ENCODE results near the gene PLEKHD1.
"Not testable (repeated sequence)": the region's sequence is repeated elsewhere in the genome, so short reads cannot be mapped to it uniquely, and the experiment has no call there.

The PLEKHD1 gene

DNA sequence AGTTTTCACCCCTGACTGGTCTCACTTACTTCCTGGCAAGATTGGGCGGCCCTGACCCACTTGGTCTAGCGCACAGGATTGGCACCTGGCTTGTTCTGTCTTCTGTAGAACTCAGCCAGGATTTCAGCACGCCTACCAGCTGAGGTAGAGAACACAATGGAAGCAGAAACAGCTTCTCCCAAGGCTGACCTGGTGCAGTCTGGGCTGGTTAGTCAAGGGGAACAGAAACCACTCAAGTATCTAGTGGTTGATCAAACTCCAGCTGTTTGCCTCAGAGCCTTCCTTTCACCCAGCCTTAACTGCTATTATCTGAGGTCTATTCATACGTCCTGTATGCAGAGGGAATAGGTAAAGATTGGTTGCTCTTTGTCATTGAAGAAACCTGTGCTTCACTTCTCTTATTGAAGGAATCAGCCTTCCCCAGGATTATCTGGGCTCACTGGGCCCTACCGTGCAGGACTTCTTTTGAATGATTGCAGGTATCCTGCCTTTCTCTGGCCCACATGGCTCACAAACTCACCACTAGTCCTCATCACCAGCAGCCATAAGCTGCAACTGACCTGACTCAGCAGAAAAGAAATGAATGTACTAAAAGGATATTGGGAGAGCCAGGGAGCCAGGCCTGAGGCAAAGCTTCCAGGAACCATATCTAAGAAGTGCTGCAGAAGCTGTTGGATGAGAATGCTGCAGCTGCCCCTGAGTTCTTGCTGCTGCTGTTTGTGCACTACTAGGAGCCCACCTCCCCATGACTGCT, 2.5 kb upstream of the PLEKHD1 start:
- no peak for DNase-seq (ENCODE audit: low read depth)

DNA sequence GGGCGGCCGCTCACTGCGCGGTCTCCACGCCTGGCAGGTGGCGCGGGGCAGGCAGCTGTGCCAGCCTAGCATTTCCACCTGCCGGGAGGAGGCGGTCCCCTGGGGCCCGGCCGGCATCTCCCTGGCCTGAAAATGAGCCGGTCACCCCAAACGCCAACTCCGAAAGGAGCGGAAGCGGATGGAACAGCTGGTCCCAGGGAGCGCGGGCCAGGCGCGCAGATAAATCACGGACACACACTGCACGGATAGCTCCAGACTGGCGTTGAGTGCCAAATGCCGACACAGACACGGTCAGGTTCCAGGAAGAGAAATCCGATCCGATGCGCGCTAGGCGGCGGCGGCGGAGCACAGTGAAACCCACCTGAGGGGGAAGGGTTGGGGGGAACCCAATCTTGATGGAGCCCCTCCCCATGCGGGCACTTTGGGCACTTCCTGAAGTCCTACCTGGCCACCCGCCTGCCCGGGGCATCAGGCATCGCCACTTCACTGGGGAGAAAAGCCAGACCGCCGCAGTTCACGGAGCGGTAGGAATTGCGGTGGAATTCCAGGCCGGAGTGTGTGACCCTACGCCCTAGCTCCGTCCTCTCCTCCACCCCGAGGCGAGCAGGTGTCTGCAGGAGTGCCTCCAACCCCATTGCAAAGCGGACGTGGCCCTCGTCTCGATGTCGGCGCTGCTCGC, 624 bp upstream of the PLEKHD1 start:
- DNase-seq (ENCODE audit: low read depth), result no peak

DNA sequence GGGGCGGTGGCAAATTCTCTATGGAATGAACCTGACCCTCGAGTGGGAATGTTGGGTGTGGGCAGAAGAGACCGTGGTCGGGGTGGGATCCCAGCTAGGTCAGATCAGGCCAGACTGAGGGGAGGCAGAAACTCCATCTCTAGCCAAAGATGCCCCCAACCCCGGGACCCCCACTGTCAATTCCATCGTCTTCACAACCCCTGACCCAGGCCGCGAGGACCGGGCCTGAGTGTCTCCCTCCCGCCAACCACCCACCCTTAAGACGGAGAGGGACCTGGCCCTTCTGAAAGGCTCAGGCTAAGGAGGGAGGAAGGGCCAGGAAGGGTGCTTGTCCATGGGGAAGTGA, 760 bp downstream of the PLEKHD1 start:
- DNase-seq (ENCODE audit: low read depth), result no peak

DNA sequence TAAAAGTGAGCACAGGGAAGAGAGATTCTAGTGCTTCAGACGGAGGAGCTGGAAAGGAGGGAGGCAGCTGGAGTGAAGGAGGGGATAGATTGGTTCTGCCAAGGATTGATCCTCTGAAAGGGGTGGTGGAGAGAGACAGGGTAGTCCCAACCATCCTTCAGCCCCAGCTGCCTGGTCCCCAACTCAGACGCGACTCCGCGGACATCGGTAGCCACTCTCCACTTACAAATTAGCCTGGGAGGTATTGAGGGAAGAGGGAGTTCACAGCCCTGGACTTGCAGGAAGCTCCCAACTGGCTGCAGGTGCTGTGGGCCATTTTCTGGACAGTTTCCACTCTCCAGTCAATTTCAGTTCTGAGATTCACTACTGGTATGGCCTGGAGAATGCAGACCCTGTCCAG, 1.2 kb downstream of the PLEKHD1 start:
- no peak for DNase-seq (ENCODE audit: low read depth)

DNA sequence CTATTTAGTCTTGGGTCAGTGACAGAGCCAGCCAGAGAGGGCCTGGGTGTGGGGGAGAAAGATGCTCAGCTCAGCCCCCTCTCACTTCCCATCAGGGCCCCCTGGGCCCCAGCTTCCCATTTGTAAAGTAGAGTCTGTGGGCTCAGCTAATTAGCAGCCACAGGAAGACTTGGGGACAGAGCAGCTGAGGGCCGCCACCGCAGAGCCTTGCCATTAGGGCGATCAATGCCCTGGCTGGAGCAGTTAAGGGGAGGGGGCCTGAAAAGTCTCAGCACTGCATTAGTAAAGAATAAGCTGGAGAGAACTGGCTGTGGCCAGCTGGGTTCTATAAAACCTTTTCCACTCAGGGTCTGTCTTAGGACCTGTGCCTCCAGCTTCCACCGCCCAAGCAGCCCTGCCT, 2.7 kb downstream of the PLEKHD1 start:
- DNase-seq (ENCODE audit: low read depth), result no peak

DNA sequence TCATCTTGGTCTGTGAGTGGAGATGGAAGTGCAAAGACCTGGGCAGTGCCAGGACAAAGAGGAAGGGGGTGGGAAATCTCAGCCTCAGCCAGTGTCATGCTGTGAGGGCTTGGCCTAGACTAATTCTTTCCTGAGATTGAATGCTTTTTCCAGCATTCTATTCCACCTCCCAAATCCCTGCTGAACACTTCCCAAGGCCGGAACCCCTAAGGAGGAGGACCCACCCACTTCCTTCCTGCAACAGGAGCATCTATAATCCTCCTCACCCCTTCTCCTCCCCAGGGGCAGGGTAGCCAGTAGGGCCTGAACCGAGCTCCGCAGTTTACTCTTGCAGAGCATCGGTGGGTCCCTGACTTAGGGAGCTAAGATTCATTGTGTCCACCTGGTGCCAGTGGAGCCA, 3.2 kb downstream of the PLEKHD1 start:
- no peak for DNase-seq (ENCODE audit: low read depth)

DNA sequence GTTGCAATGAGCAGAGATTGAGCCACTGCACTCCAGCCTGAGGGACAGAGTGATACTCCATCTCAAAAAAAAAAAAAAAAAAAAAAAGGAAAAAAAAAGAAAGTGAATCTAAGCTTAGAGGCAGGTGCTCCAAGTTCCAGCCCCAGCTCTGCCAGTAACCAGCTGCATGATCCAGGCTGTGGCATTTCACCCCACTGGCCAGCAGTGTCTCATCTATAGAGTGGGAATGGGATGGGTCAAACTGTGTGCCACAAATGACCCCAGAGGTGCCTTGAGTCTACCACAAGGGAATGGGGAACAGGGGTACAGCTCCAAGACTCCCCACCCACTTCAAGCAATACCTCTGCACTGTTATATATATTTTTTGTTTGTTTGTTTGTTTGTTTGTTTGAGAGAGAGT, 5.0 kb downstream of the PLEKHD1 start:
- no peak for DNase-seq (ENCODE audit: low read depth)

DNA sequence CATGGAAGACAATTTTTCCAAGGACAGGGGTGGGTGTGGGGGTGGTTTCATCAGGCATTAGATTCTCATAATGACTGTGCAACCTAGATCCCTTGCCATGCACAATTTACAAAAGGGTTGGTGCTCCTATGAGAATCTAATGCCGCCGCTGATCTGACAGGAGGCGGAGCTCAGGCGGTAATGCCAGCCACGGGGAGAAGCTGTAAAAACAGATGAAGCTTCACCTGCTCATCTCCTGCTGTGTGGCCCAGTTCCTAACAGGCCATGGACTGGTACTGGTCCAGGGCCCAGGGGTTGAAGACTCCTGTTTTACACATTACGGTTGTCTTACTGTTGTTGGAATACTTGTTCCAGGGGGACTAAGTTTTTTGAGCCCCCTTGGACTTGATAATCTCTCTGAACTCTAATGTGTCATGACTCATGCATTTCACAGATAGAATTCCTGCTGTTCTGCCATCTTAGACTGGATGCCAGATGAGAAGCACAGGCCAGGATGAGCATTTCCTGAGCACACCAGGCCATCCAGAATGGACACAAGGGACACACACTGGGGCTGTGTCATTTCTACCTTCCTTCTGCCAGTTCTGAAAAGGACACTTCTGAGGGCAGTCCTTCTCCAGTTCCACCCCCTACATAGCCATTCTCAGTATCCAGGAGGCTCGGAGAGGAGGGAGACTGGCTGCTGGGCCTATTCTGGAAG, 5.8 kb downstream of the PLEKHD1 start:
- no peak for DNase-seq (ENCODE audit: low read depth)

DNA sequence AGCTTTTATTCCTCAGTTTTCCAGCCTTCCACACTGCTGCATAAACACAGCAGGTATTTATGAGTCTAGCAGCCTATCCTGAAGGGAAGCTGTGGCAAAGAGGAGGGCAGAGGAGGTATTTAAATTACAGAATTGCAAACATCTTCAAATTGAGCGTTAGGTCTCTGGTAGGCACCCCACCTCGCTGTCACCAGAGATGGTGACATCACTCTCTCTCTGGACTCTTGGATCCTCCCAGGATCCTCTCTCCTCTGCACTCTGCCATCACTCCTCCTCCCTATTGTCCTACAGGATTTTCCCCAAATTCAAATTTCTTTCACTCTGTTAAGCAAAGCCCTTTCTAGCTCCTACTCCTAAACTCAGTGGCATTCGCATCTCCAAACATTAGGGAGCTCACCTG, 6.7 kb downstream of the PLEKHD1 start:
- no peak for DNase-seq (ENCODE audit: low read depth)

DNA sequence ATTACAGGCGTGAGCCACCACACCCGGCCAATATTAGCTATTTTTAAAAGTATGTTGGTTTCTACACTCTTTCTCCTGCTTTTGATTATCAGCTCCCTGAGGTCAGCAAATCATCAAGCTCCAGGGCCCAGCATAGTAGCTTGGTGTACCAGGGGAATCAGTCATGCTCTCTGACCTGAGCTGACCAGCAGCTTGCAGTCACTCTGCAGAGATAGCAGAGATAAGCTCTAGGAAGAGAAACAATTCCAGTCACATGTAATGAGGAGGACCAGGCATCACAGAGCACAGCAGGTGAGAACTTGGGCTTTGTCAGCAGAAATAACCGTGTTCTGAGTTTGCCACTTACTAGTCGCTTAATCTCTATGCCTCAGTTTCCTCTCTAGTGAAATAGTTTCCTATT, 8.5 kb downstream of the PLEKHD1 start:
- no peak for DNase-seq (ENCODE audit: low read depth)

DNA sequence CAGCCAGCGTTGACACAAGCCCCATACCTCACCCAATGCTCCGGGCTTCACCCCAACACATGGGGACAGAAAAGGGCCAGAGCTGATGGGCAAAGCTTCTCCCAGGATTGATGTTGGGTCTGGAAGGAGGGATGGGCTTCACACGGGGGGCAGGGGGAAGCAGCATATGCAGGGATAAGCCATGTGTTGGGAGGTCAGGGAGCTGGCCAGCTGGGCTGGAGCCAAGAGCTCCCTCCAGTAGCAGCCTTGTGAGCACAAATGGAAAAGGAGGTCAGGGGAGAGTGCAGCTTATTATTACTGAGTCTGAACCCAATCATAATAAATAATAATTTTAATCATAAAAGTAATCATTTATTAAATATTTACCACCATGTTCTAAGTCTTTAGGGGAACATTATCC, 9.3 kb downstream of the PLEKHD1 start:
- no peak for DNase-seq (ENCODE audit: low read depth)

DNA sequence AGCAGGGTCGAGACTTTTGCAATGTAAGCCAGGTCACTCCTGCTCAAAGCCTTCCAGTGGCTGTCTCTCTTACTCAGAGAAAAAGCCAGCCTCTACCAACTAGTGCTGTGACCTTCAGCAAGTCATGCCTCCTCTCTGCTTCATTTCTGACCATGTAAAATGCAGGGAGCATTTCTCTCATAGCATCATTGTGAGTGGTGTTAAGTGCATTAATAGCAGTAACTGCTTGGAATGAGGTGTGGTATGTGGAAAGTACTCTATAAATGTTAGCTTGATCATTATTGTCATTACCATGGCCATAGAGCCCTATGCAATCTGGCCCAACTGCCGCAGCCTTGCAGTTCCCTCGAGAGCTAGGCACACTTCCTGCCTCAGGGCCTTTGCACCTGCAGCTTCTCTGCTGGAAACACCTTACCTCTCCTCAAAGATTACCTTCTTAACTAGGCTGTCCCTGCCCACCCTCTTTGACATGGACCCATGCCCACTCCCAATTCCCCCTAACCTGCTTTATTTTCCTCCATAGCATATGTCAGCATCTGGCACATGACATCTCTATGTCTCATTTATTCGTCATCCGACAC, 10.9 kb downstream of the PLEKHD1 start:
- no peak for DNase-seq (ENCODE audit: low read depth)

DNA sequence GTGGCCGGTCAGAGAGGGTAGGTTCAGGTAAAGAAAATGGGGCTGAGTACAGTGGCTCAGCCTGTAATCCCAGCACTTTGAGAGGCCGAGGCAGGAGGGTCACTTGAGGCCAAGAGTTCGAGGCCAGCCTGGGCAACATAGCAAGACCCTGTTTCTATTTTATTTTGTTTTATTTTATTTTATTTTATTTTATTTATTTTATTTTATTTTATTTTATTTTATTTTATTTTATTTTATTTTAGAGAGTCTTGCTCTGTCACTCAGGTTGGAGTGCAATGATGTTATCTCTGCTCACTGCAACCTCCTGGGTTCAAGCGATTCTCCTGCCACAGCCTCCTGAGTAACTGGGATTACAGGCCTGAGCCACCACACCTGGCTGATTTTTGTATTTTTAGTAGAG, 13.3 kb downstream of the PLEKHD1 start:
- not testable (repeated sequence) for DNase-seq (ENCODE audit: low read depth)

DNA sequence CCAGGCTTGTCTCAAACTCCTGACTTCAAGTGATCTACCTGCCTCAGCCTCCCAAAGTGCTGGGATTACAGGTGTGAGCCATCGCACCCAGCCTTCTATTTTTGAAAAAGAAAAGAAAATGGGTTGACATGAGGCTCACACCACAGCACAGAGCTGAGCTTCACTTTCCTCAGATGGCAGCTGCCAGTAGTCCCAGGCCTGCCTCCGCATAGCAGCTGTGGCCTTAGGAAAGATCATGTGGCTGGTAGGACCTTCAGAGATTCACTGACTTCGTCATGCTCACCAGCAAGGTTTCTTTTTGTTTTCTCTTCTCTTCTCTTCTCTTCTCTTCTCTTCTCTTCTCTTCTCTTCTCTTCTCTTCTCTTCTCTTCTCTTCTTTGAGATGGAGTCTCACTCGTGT, 13.8 kb downstream of the PLEKHD1 start:
- DNase-seq (ENCODE audit: low read depth), result not testable (repeated sequence)

DNA sequence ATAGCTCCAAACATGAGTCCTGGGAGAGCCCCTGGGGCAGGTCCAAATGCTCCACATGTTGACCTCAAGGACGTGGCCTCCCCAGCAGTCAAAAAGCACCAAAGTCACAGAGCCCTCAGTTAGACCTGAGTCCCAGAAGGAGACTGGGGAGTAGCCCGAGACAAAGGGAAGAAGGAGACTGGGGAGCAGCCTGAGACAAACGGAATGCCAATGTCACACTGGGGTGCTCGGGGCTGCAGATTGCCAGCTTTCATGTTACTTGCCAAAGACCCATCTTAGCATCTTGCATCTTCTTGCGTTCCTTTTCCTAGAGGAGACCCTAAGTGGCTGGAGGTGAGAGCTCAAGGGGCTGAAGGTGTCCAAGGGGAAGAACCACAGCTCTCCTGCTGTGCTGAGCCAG, 14.9 kb downstream of the PLEKHD1 start:
- no peak for DNase-seq (ENCODE audit: low read depth)

DNA sequence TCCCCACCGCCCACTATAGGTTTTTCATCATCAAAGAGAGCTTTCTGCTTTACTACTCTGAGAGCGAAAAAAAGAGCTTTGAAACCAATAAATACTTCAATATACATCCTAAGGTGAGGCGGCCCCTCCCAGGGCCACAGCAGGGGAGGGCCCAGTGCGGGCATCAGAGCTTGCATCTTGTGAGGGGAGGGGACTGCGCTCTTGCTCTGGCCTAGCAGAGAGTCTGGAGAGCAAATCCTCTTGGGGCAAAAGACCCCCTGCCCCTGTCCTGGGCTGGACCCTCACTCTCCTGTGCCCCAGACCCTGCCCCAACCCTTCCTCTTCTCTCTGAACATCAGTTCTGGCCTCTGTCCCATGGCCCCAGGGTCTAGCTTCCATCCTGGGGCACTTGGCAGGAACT, 15.6 kb downstream of the PLEKHD1 start:
- no peak for DNase-seq (ENCODE audit: low read depth)

DNA sequence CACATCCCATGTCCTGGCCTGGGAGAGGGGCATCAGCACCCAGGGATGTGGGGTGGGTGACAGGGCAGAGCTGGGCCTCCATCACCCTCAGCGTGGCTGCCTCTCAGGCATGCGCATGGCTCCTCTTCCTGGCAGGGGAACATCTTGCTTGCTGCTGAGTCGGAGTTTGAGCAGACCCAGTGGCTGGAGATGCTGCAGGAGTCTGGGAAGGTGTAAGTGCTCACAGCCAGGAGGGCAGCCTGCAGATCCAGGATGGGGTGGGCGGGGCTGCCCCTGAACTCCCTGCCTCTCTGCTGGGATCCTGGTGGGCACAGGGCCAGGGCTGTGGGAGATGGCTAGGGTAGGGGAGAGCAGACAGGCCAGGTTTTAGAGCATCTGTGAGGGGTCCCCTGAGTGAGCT, 16.2 kb downstream of the PLEKHD1 start:
- no peak for DNase-seq (ENCODE audit: low read depth)

DNA sequence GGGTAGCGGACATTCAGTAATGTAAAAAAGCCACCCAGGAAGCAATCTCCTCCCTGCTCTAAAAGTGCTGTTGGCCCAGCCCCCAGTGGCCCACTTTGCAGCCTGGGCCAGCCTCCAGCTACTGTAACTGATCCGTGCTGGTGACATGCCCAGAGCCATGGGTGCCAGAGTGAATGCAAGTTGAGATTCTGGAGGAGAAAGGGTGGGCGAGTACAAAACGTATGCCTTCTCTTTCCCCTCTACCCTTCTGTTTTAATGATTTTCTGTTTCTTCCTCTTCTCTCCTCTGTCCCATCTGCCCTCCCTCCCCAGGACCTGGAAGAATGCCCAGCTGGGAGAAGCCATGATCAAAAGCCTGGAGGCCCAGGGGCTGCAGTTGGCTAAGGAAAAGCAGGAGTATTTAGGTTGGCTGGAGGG, 16.9 kb downstream of the PLEKHD1 start:
- DNase-seq (ENCODE audit: low read depth), result no peak

DNA sequence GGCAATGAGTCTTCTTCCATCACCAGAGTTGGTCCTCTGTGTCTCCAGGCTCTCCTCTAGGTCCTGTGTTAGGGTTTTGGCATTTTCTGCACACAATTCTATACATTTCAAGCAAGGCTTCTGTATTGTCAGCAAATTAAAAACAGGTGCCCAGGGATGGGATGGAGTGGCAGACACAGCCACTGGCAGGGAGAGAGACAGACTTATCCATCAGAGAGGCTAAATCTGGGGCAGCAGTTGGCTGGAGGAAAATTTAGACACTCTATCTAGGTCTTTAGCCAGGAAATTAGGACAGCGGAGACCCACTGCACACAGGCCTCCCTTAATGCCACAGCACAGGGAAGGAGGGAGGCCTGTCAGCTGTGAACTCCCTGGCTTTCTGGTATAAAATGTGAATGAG, 20.2 kb downstream of the PLEKHD1 start:
- no peak for DNase-seq (ENCODE audit: low read depth)

DNA sequence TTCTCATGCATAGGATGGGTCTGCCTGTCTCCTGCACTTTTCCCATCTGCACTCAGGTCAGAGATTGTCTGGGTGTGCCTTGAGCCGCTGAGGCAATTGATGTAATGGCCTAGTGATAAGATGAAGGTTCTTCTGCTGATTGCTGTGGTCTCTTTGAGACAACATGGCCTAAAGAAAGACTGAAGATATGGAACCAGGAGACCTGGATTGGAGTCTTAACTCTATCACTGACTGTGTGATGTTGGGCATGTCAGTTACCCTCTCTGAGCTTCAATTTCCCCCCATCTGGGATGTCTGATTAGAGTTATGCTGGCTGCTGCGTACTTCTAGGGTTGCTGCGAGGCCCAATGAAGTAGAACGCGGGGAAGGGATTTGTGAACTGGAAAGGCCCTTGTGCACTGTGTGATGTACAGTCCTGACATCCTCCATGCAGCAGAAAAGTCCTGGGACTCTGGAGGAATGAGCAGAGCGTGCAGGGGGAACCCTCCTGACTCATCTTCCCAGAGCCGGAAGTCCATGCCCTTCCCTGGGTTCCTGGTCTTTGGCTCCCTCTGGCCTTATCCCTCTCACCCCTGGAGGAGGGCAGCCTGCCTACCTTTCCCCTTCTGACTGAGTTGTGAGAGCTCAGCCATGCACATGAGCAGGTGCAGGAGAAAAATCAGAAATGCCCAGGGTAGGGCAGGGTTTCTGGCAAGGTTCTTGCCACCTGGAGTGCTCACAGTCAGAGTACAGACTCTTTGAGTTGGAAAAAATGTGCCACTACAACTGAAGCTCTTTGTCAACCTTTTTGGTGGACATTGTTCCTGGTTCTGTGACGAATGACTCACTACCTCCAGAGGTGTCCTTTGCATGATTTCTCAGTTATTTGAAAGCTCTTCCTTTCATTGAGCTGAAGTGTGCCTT, 21.1 kb downstream of the PLEKHD1 start:
- DNase-seq (ENCODE audit: low read depth), result no peak

DNA sequence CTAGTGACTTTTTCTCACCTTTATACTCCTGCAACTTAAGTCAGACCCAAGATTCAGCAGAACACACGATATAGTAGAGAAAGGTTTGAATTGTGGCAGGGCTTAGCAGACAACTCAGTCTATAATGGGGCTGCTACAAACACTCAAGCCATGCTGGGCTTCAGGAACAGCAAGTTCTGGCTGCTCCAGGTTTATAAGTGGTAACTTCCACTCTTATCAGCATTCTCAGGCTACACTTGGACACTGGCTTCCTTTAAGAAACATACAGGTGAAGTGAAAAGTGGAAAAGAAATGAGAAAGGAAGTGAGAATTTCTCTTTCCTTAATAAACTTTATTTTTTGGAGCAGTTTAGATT, 21.7 kb downstream of the PLEKHD1 start:
- DNase-seq (ENCODE audit: low read depth), result no peak
